ENCODE results near the gene PCNX3. TPM values are rescaled to one million over a fixed set of nuclear protein-coding genes. Genes with fewer than 3 reads are reported as not detected.

Gene PCNX3
- total and polyA plus RNA-seq, 2 of the 4 experiments (the other 2 are of a cell fraction): 5.6 to 33.2 TPM

GRCh38 chr11:65595131-65595530 lies 20.4 kb upstream of the PCNX3 start (continued):
- TF ChIP-seq FOS (IDR thresholded peaks at IDR 0.05; ENCODE audit: low read depth, low read length): no peak
- no peak for TF ChIP-seq MAZ (IDR thresholded peaks at IDR 0.05; ENCODE audit: borderline replicate concordance, low read depth, low read length)
- TF ChIP-seq BHLHE40 (IDR thresholded peaks at IDR 0.05; ENCODE audit: low read depth, low read length): no peak
- TF ChIP-seq CEBPB (IDR thresholded peaks at IDR 0.05; ENCODE audit: low read depth, low read length): no peak

GRCh38 chr11:65595543-65596281 lies 19.9 kb upstream of the PCNX3 start, which contains the start of gene KCNK7:
KCNK7 (minus strand) TSS chr11:65595800; CDS start chr11:65595772, 28 bp downstream.
- H4K8ac ChIP-seq (ENCODE audit: low read depth in 2 of 2, low read length in 2 of 2): no peak within 1 kb of the TSS
- no peak within 1 kb of the TSS for H2AK5ac ChIP-seq (ENCODE audit: low read depth, low read length)
- no TSS peak for BruUV-seq (replicated peaks)
- H3K9me3 ChIP-seq (ENCODE audit: control insufficient read depth, insufficient read depth, low read length): no peaks in the 10 kb centered on the region
- H3K18ac ChIP-seq (ENCODE audit: low read depth, low read length): no peak within 1 kb of the TSS
- H3K4ac ChIP-seq (ENCODE audit: low read depth, low read length): no peak within 1 kb of the TSS
- ATAC-seq (ENCODE audit: low read depth): peak; percentile 5; the same call in 1 of the 2 replicates
- intact Hi-C loops (cut with micrococcal nuclease) (no loop called here), in situ Hi-C loops (cut with MboI; ENCODE audit: low sequenced_read_pairs) (no loop called here), dilution Hi-C loops (cut with HindIII; ENCODE audit: low sequenced_read_pairs, unreplicated experiment) (no loop called here)
- CTCF ChIA-PET: no interaction called here
- H2AFZ ChIP-seq (replicated peaks; ENCODE audit: low read length, poor library complexity): peak within 1 kb of the TSS; percentile 58
- no peak within 1 kb of the TSS for H2BK120ac ChIP-seq (ENCODE audit: low read depth, low read length)
- H4K20me1 ChIP-seq (ENCODE audit: insufficient read depth, low read length): peaks cover 5% of the 10 kb centered on the region
- no peaks in the 10 kb centered on the region for H3K9me1 ChIP-seq (ENCODE audit: insufficient read depth, low read length)
- peak within 1 kb of the TSS; percentile 72 for H2AK9ac ChIP-seq (replicated peaks; ENCODE audit: low read depth, low read length, poor library complexity)
- H3K56ac ChIP-seq (ENCODE audit: extremely low read depth, insufficient read depth, low read length): no peak within 1 kb of the TSS
- H3K27me3 ChIP-seq (ENCODE audit: control insufficient read depth, insufficient read depth, low read length): no peaks in the 10 kb centered on the region
- no peak within 1 kb of the TSS for H3K27ac ChIP-seq (ENCODE audit: insufficient read depth, low read length)
- TF ChIP-seq SMC3 (IDR thresholded peaks at IDR 0.05; ENCODE audit: low read depth, low read length) (no peak), CEBPB (IDR thresholded peaks at IDR 0.05; ENCODE audit: low read depth, low read length) (no peak), NFE2L2 (IDR thresholded peaks at IDR 0.05; ENCODE audit: low read depth, low read length) (no peak), RCOR1 (IDR thresholded peaks at IDR 0.05; ENCODE audit: insufficient replicate concordance, low read length) (no peak), RAD21 (IDR thresholded peaks at IDR 0.05; ENCODE audit: low read length) (no peak), FOS (IDR thresholded peaks at IDR 0.05; ENCODE audit: low read depth, low read length) (no peak), POLR2A (IDR thresholded peaks at IDR 0.05; ENCODE audit: low read depth, low read length) (0 out of 2 replicates have a peak, but pooled peaks have one; percentile 19), BHLHE40 (IDR thresholded peaks at IDR 0.05; ENCODE audit: low read depth, low read length) (no peak)
- no peak within 1 kb of the TSS for H3K14ac ChIP-seq (replicated peaks; ENCODE audit: low read depth, low read length)
- DNase-seq: no peak
- no peaks in the 10 kb centered on the region for H3K79me1 ChIP-seq (ENCODE audit: low read depth in 1 of 2, low read length in 2 of 2)
- H2BK15ac ChIP-seq (ENCODE audit: low read depth, low read length): no peak within 1 kb of the TSS
- H4K5ac ChIP-seq (ENCODE audit: low read depth, low read length): no peak within 1 kb of the TSS
- H3K4me3 ChIP-seq (ENCODE audit: insufficient read depth, low read depth, low read length): no peak within 1 kb of the TSS
- no peak within 1 kb of the TSS for H3K4me2 ChIP-seq (ENCODE audit: low read depth, low read length)
- H2BK5ac ChIP-seq (ENCODE audit: low read depth, low read length, poor library complexity, severe bottlenecking): no peak within 1 kb of the TSS
- no peak within 1 kb of the TSS for H2BK20ac ChIP-seq (ENCODE audit: low read depth, low read length)
- WGBS, 2 experiments (ENCODE audit: extremely low coverage in 2 of 2, insufficient read length in 1 of 2): 72% methylated on average over 5 of the region's 12 CpGs; no CpG with 5 or more reads in 1 of the 2 experiments
- H4K91ac ChIP-seq (ENCODE audit: insufficient read depth, low read depth, low read length): no peak within 1 kb of the TSS
- H3K36me3 ChIP-seq (ENCODE audit: control insufficient read depth, insufficient read depth, low read length): peaks cover 29% of the 10 kb centered on the region
- POLR2A ChIA-PET (ENCODE audit: unreplicated experiment): no interaction called here
- no peak within 1 kb of the TSS for H3K23ac ChIP-seq (ENCODE audit: low read depth, low read length)
- H3K4me1 ChIP-seq (ENCODE audit: control insufficient read depth, insufficient read depth, low read length): no peaks in the 10 kb centered on the region
- H3K9ac ChIP-seq (ENCODE audit: low read depth, low read length): no peak within 1 kb of the TSS
